K562 (cell line): ENCODE data around the gene CHST15. TPM values are rescaled to one million over a fixed set of nuclear protein-coding genes. Genes with fewer than 3 reads are reported as not detected.

Experiments
- ARID4B ChIP-seq: sonication (generic); formaldehyde crosslinking; IDR thresholded peaks from 2 replicates; pipeline ENCODE4 v1.8.0; 2022; ENCODE audit warnings: mild to moderate bottlenecking, missing genetic modification reagents
- FOXO4 ChIP-seq: fragments of 450-650 bp; formaldehyde crosslinking; IDR thresholded peaks from 2 replicates; pipeline ENCODE4 v1.4.0; 2020; ENCODE audit warnings: mild to moderate bottlenecking, moderate library complexity
- HBP1 ChIP-seq: fragments of 450-650 bp; formaldehyde crosslinking; IDR thresholded peaks from 2 replicates; pipeline ENCODE4 v1.4.0; 2022; ENCODE audit warnings: missing genetic modification characterization
- RNF2 ChIP-seq: sonication (generic); IDR thresholded peaks from 2 replicates; pipeline ENCODE4 v1.6.1; 2016
- SMAD3 ChIP-seq: fragments of 450-650 bp; formaldehyde crosslinking; conservative IDR thresholded peaks from 2 replicates; pipeline ENCODE4 v1.4.0; 2020; ENCODE audit warnings: mild to moderate bottlenecking
- TBL1XR1 ChIP-seq, 2 experiments: IDR thresholded peaks; 2 replicates each; pipeline ENCODE4 v1.6.1; 2012; ENCODE audit warnings: improper control_type of control experiment in 2 of 2, low read length in 2 of 2, mild to moderate bottlenecking in 1 of 2
- ZBTB43 ChIP-seq: sonication (generic); formaldehyde crosslinking; IDR thresholded peaks from 2 replicates; pipeline ENCODE4 v1.8.0; 2023; ENCODE audit warnings: mild to moderate bottlenecking, missing genetic modification reagents
- ZNF398 ChIP-seq: fragments of 250-450 bp; sonication (Bioruptor Pico); IDR thresholded peaks from 2 replicates; pipeline ENCODE4 v1.8.0; 2021; ENCODE audit warnings: moderate library complexity, mild to moderate bottlenecking, inconsistent platforms
- polyA plus RNA-seq, 8 experiments: library from polyadenylated mRNA; depleted of rRNA in 4 of 8; stranded (reverse) in 5 of 8; unstranded in 3 of 8; fragments of >200 nt; fragmentation: Nextera tagmentation in 2 of 8; fragmentation: Illumina TruSeq in 1 of 8; extraction: Ambion mirVana in 2 of 8; extraction: Trizol in 1 of 8; gene quantifications; 2 replicates each; pipeline versions ENCODE4 v1.2.1 to v1.2.3, GENCODE V29; 2011 to 2014; ENCODE audit warnings: inconsistent platforms in 1 of 8, missing spikeins in 1 of 8
- total RNA-seq, 7 experiments: library from RNA; depleted of rRNA in 6 of 7; stranded (reverse); fragments of >200 nt in 6 of 7; fragmentation: Illumina TruSeq in 2 of 7; extraction: Trizol in 2 of 7; gene quantifications; 2 replicates each; pipeline versions ENCODE4 v1.2.1 to v1.2.3, GENCODE V29; 2011 to 2021; ENCODE audit warnings: low replicate concordance in 1 of 7

The CHST15 gene
- total and polyA plus RNA-seq, 9 of the 15 experiments (the other 6 are each of a cell fraction or from before 2014, with no cell fraction given) = 0.04 to 0.16 (median 0.08) TPM

- TF ChIP-seq SMAD3 (CRISPR knock-in tag) (no peak), TBL1XR1 (IDR thresholded peaks at IDR 0.05; ENCODE audit: low read length in 2 of 2) (no peak), RNF2 (no peak), ZNF398 (CRISPR knock-in tag) (no peak), FOXO4 (CRISPR knock-in tag) (no peak), HBP1 (CRISPR knock-in tag) (no peak), ZBTB43 (no peak), ARID4B (CRISPR knock-in tag) (no peak)
- TF ChIP-seq, all 486 proteins: peak for 0
These were observed 6.7 kb upstream of the CHST15 start (continued) for GRCh38 chr10:124100124-124100523.
